Spleen (tissue), 3 donors: ENCODE results near the gene DOK5.

ENCODE experiments used
- POLR2A ChIP-seq, 3 donors: fragments of 450-650 bp; IDR thresholded peaks; one replicate each; pipeline ENCODE4 v1.5.1; 2017; ENCODE audit warnings: antibody characterized with exemption in 3 of 3, mild to moderate bottlenecking in 1 of 3
- POLR2AphosphoS5 ChIP-seq, 3 donors: sonication (generic); formaldehyde crosslinking; IDR thresholded peaks; one replicate each; pipeline ENCODE4 v1.5.1; 2017; ENCODE audit warnings: antibody characterized with exemption in 3 of 3

- TF ChIP-seq POLR2A (IDR thresholded peaks at IDR 0.05): no peak
- TF ChIP-seq POLR2AphosphoS5 (IDR thresholded peaks at IDR 0.05): no peak
Measured at GRCh38 chr20:54556406-54556805, 81.0 kb downstream of the DOK5 start.
